RWPE2 (cell line): Measurements from ENCODE around the gene FLYWCH1.

Experiments
- ATAC-seq: fragments of 200-7000 bp; cut with Tn5 transposase; 3 replicates; pipeline ENCODE4 v1.9.1; 2021; ENCODE audit warnings: low read depth
- DNase-seq: peaks from one replicate; pipeline ENCODE4 v3.0.0-alpha.2; 2020; ENCODE audit warnings: low spot score
- H3K27ac ChIP-seq: fragments of 450-650 bp; 2 replicates; pipeline ENCODE4 v1.5.1; 2017; ENCODE audit warnings: mild to moderate bottlenecking; ENCODE audit not compliant: poor library complexity, severe bottlenecking
- H3K27me3 ChIP-seq: fragments of 250-450 bp; sonication (Bioruptor Pico); 2 replicates; pipeline ENCODE4 v1.5.1; 2021; ENCODE audit warnings: mild to moderate bottlenecking, moderate library complexity; ENCODE audit not compliant: insufficient read depth, poor library complexity, severe bottlenecking
- H3K36me3 ChIP-seq: fragments of 250-450 bp; sonication (Bioruptor Pico); 2 replicates; pipeline ENCODE4 v1.5.1; 2020; ENCODE audit warnings: low read depth, mild to moderate bottlenecking, moderate library complexity
- H3K4me1 ChIP-seq: fragments of 250-450 bp; sonication (Bioruptor Pico); 2 replicates; pipeline ENCODE4 v1.5.1; 2021; ENCODE audit warnings: mild to moderate bottlenecking, moderate library complexity; ENCODE audit not compliant: insufficient read depth, poor library complexity, severe bottlenecking
- H3K4me3 ChIP-seq: fragments of 250-450 bp; sonication (Bioruptor Pico); 2 replicates; pipeline ENCODE4 v1.5.1; 2021; ENCODE audit warnings: mild to moderate bottlenecking, moderate library complexity; ENCODE audit not compliant: severe bottlenecking
- H3K9me3 ChIP-seq: fragments of 250-450 bp; sonication (Bioruptor Pico); 2 replicates; pipeline ENCODE4 v1.5.1; 2021; ENCODE audit warnings: mild to moderate bottlenecking, moderate library complexity; ENCODE audit not compliant: severe bottlenecking
- TF ChIP-seq, protein P1 (sequence below): fragments of 450-650 bp; IDR thresholded peaks from one replicate; pipeline ENCODE4 v1.5.1; 2017; ENCODE audit warnings: mild to moderate bottlenecking, moderate library complexity; ENCODE audit not compliant: poor library complexity, severe bottlenecking

FLYWCH1 gene

DNA sequence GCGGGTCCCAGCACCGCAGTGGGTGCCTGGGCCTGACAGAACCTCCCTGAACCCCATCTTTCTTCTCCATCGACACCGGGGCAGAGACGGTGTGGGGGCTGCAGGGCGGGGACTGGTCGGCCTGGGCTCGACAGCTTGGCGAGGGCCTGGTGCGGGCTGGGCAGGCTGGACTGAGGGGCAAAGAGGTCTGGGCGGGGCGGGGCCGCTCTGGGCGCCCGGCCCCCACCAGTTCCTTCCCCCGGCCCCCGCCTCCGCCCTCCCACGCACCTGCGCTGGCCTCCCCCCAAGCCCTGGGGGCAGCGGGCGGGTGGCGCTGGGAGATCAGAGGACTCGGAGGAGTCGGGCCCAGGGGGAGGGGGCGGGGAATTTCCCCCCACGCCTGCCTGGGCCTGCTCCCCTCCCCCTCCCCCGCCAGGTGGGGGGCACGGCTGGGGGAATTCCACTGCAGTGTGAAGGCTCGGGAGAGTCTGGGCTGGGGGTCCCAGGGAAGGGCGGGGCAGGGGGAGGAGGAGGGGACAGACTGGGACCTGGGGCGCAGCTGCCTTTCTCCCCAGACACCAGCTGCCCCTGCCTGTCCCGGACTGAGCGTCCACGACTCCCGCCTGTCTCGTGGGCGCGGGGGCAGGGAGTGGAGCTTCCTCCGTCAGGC, 51.5 kb downstream of the FLYWCH1 start:
- DNase-seq: peak; percentile 63
- peak overlapping the region; percentile 41 for H3K4me3 ChIP-seq
- no peaks in the 10 kb centered on the region for H3K9me3 ChIP-seq
- no peak for ATAC-seq
- TF ChIP-seq, protein P1, sequence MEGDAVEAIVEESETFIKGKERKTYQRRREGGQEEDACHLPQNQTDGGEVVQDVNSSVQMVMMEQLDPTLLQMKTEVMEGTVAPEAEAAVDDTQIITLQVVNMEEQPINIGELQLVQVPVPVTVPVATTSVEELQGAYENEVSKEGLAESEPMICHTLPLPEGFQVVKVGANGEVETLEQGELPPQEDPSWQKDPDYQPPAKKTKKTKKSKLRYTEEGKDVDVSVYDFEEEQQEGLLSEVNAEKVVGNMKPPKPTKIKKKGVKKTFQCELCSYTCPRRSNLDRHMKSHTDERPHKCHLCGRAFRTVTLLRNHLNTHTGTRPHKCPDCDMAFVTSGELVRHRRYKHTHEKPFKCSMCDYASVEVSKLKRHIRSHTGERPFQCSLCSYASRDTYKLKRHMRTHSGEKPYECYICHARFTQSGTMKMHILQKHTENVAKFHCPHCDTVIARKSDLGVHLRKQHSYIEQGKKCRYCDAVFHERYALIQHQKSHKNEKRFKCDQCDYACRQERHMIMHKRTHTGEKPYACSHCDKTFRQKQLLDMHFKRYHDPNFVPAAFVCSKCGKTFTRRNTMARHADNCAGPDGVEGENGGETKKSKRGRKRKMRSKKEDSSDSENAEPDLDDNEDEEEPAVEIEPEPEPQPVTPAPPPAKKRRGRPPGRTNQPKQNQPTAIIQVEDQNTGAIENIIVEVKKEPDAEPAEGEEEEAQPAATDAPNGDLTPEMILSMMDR: no peak
- H3K27ac ChIP-seq: peak overlapping the region; percentile 23
- H3K36me3 ChIP-seq: no peaks in the 10 kb centered on the region
- H3K4me1 ChIP-seq: no peaks in the 10 kb centered on the region
- H3K27me3 ChIP-seq: no peaks in the 10 kb centered on the region

DNA sequence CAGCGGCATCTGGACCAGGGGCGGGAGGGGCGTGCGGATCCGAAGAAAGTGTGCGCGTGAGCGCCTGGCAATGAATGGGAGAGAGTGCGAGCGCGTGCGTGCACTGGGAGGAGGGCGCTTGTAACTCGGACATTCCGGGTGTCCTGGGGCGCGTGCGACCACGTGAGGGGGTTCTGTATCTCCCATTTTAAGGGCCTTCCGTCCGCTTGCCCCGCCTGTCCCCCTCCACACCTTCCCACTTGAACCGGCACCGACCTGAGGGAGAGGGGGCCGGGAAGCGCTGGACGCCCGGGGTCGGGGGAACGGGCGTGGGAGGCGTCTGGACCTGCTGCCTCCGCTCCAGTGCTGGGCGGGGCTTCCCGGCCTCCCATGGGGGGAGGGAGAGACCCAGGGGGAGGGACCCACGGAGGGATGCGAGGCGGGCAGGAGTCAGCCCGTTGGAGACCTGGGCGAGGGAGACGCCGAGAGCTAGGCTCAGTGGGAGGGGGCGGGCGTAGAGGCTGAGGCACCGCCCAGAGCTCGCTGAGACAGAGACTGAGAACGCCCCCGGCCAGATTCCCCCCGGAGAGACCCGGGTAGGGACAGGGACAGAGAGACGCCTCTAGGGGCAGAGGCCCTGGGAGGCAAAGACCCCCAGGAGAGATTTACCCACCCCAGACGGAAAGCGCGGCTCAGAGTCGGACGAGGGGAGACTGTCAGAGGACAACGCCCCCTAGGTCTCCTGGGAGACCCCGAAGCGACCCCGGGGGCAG, 52.2 kb downstream of the FLYWCH1 start, which contains the start of gene KREMEN2:
TSS of gene KREMEN2 (plus strand) at position 553 of the 752 bp plus-strand sequence. CDS start 246 bp downstream, outside the sequence.
- DNase-seq (peak; percentile 87), ATAC-seq (peak; percentile 55)
- no peaks in the 10 kb centered on the region for H3K27me3 ChIP-seq

DNA sequence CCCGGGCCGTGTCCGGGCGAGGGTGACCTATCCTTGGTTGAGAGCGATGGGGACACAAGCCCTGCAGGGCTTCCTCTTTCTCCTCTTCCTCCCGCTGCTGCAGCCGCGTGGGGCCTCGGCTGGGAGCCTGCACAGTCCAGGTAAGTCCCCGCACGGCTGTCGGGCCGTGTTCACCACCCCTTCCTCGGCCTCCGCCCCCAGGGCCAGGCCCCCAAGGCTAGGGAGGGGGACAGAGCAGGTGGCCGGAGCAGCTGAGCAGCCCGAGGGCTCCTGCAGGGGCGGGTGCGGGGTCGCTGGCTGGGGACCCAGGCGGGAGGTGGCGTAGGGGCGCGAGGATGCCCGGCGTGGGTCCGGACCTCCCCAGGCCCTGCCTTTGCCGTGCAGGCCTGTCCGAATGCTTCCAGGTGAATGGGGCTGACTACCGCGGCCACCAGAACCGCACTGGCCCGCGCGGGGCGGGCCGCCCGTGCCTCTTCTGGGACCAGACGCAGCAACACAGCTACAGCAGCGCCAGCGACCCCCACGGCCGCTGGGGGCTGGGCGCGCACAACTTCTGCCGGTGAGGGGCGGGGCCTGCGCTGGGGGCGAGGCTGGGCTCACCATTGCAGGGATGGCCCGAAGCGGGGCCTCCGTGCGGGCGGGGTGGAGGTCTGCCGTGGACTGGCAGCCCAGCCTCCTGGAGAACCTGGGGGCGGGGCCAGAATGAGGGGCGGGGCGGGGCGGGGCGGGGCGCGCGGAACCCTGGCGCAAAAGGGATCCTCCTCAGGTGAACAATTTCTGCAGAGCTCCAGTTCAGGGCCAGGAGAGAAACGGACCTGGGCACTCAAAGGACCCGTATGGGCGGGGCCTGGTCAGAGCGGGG, 53.0 kb downstream of the FLYWCH1 start:
- TF ChIP-seq, protein P1: peak; percentile 7
- ATAC-seq: peak; percentile 42
- Histone ChIP-seq H3K4me1 (no peaks in the 10 kb centered on the region), H3K4me3 (peak overlapping the region; percentile 41), H3K9me3 (no peaks in the 10 kb centered on the region), H3K36me3 (no peaks in the 10 kb centered on the region), H3K27me3 (no peaks in the 10 kb centered on the region), H3K27ac (peak overlapping the region; percentile 23)
- DNase-seq: peak; percentile 94

More for the DNA sequence above, 52.2 kb downstream of the FLYWCH1 start, which contains the start of gene KREMEN2:
- Histone ChIP-seq H3K9me3 (no peaks in the 10 kb centered on the region), H3K4me1 (no peaks in the 10 kb centered on the region), H3K27ac (peak within 1 kb of the TSS; percentile 23), H3K36me3 (no peaks in the 10 kb centered on the region), H3K4me3 (peak within 1 kb of the TSS; percentile 41)
- TF ChIP-seq, protein P1: peak; percentile 14

DNA sequence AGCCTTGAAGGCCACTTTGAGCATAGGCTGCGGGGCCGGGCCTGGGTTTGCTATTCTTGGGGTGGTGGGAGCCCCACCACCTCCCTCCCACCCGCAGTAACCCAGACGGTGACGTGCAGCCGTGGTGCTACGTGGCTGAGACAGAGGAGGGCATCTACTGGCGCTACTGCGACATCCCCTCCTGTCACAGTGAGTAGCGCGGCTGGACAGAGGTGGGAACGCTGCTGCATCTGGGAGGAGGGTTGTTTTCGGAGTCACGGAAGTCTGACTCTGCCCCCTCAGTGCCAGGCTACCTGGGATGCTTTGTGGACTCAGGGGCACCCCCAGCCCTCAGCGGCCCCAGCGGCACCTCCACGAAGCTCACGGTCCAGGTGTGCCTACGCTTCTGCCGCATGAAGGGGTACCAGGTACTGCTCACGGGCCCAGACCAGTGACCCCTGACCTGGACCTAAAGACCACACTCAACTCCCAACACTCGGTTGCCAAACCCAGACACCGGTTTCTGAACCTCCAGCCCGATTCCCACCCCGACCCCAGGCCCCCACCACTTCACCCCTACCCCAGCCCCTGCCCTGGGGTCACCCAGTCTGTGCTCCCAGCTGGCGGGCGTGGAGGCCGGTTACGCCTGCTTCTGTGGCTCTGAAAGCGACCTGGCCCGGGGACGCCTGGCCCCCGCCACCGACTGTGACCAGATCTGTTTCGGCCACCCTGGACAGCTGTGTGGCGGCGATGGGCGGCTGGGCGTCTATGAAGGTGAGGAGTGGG, 54.5 kb downstream of the FLYWCH1 start:
- no peak overlapping the region for H3K27ac ChIP-seq
- peak; percentile 54 for DNase-seq
- peaks cover 5% of the 10 kb centered on the region for H3K36me3 ChIP-seq
- H3K4me1 ChIP-seq: no peaks in the 10 kb centered on the region
- no peak overlapping the region for H3K4me3 ChIP-seq
- H3K27me3 ChIP-seq: no peaks in the 10 kb centered on the region
- ATAC-seq: no peak
- no peaks in the 10 kb centered on the region for H3K9me3 ChIP-seq
- TF ChIP-seq, protein P1: no peak
